GM12874 (cell line): ENCODE measurements around the gene PLXNA1.

Source experiments
- TF ChIP-seq, protein P1 (sequence below): IDR thresholded peaks from 2 replicates; pipeline ENCODE4 v1.5.1; 2011; ENCODE audit warnings: low read depth, mild to moderate bottlenecking, control low read depth, low read length, moderate library complexity; ENCODE audit not compliant: insufficient read depth

Gene PLXNA1

DNA sequence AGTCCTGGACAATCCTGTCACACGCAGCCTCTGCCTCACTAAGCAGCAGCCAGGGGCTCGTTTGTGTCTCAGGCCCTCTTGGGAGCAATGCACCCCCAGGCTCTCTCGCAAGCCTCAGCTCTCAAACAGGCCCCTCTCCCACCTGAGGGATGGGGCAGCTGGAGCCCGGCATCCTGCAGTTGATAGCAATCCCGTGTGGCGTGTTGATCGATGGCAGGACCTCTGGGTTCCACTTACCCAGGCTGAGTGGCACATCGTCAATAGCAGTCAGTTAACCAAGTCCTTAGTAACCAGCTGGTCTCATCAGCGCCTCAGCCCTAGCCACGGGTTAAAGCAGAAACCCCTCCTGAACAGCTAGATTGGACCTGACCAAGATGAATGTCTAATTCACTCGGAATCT is 36.5 kb upstream of the PLXNA1 start:
- TF ChIP-seq, protein P1, sequence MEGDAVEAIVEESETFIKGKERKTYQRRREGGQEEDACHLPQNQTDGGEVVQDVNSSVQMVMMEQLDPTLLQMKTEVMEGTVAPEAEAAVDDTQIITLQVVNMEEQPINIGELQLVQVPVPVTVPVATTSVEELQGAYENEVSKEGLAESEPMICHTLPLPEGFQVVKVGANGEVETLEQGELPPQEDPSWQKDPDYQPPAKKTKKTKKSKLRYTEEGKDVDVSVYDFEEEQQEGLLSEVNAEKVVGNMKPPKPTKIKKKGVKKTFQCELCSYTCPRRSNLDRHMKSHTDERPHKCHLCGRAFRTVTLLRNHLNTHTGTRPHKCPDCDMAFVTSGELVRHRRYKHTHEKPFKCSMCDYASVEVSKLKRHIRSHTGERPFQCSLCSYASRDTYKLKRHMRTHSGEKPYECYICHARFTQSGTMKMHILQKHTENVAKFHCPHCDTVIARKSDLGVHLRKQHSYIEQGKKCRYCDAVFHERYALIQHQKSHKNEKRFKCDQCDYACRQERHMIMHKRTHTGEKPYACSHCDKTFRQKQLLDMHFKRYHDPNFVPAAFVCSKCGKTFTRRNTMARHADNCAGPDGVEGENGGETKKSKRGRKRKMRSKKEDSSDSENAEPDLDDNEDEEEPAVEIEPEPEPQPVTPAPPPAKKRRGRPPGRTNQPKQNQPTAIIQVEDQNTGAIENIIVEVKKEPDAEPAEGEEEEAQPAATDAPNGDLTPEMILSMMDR, result no peak

DNA sequence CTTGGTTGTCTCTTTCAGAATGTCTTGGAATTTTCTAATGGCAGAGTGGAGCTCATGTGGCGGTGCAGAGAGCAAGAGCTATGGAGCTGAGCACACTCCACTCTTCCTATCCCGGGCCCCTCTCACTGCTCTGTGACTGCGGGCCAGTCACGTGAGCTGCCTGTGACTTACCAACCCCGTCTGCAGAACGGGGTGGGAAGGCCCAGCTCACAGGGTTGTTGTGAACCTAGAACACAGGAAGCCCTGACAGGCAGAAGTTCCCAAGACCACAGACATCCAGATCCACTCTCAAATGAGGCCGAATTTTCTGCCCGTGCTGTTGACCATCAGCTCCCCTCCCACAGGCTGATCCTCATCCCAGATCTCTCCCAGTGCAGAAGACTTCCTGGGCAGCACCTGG is 35.5 kb upstream of the PLXNA1 start:
- TF ChIP-seq, protein P1, result no peak

DNA sequence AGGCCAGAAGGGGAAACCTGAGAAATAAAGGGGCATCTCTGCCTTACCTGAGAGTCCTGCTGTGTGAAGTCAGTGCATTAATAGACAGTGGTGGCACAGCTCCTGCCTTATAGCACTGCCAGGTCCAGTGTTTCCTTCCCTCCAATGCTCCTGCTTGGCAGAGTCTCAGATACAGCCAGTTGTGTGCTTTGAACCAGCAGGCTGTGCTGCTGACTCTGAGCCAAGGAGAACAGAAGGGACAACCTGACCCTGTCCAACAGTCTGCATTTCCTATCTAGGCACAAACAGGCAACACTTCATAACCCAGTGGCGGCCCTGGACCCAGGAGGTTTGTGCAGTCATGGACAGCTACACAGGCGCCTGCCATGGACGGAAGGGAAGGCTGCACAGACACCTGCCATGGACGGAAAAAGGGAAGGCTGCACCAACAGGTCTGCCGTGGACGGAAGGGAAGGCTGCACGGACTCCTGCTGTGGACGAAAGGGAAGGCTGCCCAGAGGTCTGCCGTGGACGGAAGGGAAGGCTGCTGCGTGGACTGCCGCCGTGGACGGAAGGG is 33.9 kb upstream of the PLXNA1 start:
- TF ChIP-seq, protein P1, result no peak

DNA sequence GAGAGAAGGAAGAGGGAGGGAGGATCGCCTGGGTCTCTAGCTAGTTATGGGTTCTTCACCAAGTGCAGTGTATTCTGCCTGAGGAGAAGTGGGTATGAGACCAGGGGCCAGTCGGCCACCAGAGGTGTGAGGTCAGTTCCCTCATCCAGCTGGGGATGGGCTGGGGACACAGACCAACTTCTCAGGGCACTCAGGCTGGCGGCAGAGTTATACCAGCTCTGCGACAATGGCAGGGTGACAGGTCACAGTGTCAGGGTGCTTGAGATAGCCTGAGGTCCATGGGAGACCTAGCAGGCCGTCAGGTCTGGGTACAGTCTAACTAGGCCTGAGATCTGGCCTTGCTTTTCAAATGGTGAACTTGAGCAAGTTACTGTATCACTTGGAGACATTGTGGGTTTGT is 31.4 kb upstream of the PLXNA1 start:
- TF ChIP-seq, protein P1, result no peak

DNA sequence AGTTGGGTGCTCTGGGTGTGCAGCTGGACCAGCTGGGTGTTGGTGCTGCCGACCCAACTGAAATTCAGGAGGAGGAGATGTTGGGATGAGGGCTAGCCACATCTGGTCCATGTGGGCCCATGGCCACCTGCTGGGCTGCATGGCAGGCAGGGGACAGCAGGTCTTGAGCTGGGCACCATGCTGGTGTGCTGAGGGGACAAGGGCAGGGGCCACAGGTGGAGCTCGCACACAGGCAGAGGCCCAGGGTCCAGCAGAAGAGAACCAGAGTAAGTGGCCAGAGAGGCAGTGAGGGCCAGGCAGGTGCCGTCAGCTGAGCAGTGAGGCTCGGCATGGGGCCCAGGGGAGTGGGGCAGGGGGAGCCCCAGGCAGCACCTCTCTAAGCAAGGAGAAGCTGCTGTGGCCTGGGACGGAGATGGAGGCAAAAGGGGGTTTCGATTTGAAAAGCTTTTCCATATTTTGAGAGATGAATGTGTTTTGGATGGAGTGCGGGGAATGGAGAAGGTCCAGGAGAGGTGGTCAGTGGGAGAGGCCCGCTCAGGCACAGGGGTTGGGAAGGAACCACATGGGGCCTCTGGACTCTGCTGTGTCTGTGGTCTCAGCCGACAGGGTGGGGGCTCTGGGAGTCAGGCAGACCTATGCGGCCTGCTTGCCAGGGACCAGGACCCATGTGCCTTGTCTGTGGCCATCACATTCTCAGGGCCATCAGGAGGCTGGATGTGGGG is 30.5 kb upstream of the PLXNA1 start:
- TF ChIP-seq, protein P1, result no peak

DNA sequence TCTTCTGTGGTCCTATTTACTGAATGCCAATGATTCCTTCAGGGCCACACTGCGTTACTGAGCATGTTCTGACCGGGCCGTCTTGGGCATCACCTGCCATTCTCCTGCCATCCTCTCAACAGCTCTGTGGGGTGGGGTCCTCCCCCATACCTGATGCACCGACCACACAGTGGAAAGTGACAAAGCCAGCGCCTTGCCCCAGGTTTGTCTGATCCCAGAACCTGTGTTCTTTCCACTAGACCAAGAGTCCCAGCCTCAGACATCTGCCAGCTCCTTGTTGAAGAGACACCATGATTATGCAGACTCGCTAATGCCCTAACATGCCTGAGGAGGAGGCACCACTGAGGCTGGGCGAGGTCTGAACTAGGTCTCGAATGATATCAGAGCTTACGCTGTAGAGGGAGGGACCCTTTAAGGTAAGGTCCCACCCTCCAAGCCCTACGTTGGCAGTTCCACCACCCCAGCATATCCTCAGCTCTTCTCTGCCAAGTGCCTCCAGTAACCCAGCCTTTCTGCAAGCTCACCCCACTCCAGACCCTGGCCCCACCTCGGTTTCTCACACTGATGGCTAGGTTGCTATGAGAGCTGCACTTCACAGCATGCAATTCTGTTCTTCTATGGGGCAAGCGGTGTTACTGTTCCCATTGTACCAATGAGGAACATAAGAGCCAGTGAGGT is 29.8 kb upstream of the PLXNA1 start:
- TF ChIP-seq, protein P1, result no peak

DNA sequence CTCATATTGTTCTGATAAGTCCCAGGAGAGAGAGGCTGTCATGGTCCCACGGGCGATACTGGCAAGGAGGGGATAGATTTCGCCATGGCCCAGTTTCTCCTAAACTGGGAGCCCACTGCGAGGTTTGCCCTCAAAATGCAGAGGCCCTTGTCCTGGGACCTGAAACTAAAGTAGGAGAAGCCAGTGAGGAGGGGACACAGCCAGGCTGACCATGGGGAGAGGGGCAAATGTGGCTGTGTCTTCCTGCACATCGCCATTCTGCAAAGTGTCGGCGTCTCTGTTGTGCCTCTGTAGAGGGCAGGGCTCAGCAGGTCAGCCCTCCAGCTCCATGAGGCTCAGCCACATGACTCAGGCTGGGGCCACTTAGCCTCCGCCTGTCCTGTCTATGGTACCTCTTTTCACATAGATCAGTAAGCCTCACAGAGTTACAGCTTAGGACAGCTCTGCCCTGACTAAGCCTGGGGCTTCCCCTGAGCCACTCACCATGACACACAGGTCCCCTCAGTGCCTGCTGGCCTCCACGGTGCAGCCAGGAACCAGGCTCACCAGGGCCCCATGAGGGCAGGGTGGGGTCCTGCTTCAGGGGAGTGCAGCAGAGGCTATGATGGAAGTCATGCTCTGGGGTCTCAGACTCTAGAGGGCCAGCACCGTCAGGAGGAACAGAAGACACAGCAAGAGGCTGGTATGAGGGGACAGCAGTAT is 28.6 kb upstream of the PLXNA1 start:
- TF ChIP-seq, protein P1, result no peak
